Raji (cell line): ENCODE results near the gene DOCK11.

Experiments used
- POLR2A ChIP-seq: IDR thresholded peaks from 2 replicates; pipeline ENCODE4 v1.6.1; 2011; ENCODE audit warnings: low read depth, low read length, control low read depth; ENCODE audit not compliant: insufficient read depth

The DOCK11 gene

DNA sequence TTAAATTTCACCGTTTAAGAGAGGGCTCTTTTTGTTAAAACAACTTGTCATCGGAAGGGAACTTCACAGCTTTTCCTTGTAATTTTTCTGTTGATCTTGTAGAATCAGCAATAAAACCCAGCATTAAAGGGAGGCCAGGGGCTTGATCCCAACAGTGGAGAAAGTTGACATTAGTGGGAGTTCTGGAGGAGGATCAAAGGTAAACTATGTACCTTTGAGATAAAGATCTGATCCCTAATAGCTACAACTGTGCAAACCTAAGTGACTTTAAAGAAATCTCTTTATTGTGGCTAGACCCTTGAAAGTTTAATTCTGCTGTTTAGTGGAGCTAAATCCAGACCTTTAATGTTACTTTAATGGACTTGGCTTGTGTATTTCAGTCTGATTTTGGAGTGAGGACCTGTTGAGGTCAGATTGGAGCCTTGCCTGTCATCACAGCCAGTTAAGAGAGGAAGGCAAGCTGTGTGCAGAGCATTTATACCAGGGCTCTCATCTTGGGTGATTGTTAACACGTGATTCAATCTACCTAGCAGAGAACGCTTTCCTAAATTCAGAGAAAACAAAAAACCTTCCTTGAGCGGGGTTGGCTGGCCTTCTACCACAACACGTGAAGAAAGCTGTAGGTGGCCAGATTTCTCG is 1.7 kb downstream of the DOCK11 start:
- TF ChIP-seq POLR2A: peak; percentile 55; the same call in 1 of the 2 replicates

DNA sequence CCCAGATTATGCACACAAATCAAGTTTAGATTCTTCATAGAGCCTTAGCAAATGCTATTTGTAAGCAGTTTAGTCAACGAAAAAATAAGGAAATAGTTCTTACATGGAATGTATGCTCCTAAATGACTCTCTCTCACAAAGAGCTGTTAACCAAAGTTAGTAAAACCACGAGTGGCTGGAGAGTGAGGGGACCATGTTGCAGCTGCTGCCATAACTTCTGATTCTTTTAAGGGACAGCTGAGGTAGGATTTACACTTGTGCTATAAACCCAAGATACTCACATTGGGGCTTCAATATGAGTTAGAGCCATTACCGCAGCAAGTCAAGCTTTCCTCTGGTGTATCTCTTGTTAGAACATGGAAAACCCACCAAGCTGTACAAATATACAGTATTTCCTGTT is 2.7 kb downstream of the DOCK11 start:
- TF ChIP-seq POLR2A: no peak

DNA sequence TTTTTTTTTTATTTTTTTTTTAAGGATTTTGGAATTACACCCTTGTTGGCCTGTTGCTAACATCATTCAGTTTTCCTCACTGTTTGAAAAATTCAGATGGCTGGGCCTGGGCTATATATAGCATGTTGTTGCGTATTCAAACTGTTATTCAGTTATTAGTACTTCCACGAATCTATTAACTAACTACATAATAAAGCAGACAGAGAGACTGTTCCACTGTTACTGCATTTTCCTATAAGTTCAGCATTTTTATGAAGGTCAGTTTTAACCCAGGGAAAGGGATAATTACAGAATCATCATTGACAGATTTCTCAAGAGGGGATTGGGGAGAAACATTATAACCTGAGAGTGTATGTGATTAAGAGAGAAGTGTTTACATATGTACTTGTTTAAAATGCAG is 3.1 kb downstream of the DOCK11 start:
- TF ChIP-seq POLR2A: no peak

DNA sequence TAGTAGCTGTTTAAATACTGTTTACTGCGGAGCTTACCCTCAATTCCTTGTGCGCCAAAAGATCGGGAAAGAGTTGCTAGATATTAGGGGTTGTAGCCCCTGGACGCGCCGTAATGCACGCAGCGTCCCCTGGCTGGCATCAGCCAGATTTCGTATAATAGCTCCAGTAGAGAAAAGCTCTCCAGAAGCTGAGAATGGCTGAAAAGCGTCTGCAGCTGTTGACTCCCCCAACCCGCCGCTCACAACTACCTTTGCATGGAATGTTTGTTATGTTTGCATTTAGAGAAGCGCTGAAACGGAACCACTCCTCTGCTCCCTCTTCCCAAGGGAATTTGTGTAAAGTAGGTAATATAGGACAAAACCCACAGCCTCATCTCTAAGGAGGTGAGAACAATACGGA is 3.7 kb downstream of the DOCK11 start:
- no peak for TF ChIP-seq POLR2A

DNA sequence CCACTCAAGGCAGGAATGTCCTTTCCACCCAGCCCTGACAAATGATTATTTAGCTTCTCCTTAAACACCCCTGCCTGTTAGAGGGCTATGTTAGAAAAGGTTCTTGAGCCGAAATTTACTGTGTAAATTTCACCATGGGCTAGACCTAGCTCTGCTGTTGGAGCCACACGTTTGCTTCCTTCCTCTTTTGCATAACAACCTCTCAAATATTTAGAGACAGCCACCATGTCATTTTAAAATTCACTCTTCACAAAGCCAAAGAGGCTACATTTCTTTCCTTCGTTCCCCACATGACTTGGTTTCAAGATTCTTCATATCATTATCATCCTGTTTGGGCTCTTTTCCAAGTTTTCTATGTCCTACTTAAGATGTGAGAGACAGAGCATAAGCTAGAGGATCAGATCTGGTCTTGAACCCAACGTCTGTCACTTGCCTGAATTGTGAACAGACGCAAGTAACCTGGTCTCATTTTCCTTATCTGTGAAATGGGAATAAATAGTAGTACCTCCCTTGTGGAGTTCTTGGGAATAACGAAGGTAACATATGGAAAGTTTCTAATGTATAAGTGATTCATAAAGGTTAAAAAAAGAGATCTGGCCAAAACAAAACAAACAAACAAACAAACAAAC is 6.7 kb downstream of the DOCK11 start:
- TF ChIP-seq POLR2A: no peak

DNA sequence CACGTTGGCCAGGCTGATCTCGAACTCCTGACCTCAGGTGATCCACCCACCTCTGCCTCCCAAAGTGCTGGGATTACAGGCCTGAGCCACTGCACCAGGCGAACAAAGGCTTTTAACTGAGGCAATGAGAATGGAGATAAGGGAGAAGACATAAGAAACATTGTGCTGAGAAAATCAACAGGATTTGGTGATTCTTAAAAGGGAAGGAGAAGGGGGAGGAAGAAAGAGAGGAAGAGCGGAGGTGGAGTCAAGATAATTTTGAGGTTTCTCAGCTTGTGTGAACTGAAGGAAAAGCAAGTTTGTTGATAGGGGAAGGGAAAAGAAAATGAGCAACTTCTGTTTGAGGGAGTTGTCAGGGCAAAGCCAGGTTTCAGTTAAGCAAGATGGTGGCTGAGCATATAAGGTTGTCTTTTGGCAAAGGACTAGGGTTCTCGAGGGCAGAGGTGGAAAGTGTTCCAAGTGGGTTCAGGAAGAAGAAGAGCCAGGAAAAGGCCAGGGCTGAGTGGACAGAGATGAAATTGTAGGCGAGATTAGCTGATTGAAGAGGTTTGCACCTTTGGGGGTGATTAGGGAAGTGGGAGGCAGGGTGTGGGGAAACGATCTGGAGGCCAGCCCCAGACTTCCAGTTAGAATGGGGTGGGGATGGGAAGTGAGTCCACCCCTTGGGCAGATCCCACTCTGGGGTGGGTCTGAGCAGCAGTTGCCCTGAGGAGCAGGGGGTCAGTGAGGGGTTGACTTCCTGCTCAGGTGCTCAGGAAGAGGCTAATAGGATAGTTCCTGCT is 7.8 kb downstream of the DOCK11 start:
- TF ChIP-seq POLR2A: no peak

DNA sequence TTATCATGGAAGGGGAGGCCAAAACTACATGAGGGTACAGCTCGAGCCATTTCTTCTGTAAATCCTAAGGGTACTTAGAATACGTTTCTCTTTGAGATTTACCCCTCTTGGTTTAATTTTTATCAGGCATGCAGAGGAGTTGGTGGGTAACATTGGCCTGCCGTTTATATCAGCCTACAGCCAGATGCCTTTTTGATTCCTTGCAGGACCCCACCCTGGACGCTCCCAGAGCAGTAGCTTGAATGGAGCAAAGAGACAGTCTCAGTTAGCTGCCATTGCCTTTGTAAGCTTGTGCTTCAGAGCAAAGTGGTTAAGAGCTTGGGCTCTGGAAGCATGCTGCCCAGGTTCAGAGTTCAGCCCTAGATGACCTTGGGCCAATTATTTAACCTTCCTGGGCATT is 9.0 kb downstream of the DOCK11 start:
- TF ChIP-seq POLR2A: no peak

DNA sequence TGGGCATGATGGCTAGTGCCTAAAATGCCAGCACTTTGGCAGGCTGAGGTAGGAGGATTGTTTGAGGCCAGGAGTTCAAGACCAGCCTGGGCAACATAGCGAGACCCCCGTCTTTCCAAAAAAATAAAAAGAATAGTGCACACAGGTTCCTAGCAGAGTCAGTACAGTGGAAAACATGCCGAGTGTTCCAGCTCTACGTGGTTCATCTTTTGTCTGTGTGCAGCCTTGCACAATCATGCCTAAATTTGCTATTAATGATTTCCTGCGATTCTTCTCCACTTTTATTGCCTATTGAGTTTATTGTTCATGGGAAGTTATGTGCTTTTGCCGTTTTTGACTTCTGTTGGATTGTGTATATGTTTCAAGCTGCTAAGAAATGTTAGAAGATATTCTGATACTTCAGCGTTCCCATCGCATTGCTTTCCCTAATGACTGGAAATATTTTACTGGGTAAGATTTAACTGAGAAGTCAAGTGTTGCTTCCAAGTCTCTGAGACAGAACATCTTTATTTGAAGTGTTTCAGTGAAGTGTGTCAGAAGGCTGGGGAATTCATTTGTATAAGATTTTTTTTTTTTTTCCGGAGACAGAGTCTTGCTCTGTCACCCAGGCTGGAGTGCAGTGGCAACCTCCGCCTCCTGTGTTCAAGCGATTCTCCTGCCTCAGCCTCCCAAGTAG is 11.3 kb downstream of the DOCK11 start:
- TF ChIP-seq POLR2A: no peak

DNA sequence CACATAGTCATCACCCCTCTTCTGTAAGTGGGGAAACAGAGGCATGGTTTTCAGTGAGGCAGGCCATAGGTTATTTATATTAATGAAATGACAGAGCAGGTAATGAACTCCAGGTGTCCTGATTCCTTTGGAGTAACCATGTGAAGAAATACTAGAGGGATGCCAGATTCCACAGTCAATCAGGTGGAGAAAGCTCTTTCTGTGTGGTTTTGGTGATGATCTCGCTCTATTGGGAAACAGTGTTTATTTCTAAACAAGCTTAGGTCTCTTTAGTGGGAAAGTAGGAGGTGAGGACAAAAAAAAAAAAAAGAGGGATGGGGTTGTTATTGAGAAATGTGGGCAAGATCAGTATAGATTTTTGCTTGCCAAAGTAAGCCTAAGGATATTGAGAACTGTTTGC is 12.2 kb downstream of the DOCK11 start:
- TF ChIP-seq POLR2A: no peak

DNA sequence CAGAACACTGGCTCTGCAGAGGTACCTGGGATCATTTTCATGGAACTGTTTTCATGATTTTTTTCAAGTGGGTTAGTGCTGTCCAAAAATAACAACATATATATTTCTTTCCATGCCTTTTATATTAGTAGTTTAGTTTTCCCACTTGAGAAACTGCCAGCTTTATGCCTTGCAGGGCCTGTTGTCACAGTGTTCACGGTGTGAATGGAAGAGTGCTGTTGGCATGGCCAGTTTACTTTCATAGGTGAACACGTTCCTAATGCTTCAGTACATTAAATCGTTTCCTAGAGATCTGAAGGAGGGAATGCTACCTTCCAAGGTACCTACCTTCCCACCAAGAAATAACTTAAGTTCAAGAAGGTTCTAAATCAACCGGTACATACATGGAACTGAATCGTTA is 12.6 kb downstream of the DOCK11 start:
- TF ChIP-seq POLR2A: no peak

DNA sequence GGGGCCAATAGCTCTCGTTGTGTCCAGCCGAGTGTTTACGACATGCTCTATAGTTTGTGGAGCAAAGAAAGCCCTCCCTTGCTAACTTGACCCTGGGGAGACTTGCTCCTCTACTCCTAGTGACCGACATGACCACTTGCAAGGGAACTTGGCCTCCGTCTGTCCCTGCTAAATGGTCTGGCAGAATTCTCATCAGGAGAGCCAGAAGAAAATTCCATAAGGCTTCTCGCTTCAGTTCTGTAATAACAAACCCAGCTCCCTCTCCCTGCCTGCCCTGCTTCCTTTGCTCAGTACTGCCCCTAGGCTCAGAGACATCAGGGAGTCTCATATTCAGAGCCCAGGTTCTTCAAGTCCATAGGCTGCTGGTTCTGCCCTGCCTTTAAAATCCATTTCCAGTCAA is 13.0 kb downstream of the DOCK11 start:
- no peak for TF ChIP-seq POLR2A

DNA sequence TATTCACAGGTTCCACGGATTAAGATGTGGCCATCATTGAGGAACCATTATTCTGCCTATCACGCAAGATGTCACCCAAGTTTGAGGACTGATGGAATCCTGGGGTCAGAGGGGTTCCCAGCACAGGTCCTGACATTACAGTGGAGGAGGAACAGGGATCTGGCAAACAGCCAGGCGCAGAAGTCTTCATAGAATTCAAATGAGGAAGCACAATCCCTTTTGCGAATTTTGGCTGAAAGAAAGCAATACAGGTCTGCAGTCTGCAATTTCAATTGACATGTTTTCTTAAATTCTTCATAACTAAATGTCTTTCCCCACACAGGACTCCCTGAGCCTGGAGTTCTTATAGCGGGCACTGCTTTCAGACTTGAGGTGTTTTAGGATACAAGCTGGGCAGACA is 14.5 kb downstream of the DOCK11 start:
- no peak for TF ChIP-seq POLR2A

DNA sequence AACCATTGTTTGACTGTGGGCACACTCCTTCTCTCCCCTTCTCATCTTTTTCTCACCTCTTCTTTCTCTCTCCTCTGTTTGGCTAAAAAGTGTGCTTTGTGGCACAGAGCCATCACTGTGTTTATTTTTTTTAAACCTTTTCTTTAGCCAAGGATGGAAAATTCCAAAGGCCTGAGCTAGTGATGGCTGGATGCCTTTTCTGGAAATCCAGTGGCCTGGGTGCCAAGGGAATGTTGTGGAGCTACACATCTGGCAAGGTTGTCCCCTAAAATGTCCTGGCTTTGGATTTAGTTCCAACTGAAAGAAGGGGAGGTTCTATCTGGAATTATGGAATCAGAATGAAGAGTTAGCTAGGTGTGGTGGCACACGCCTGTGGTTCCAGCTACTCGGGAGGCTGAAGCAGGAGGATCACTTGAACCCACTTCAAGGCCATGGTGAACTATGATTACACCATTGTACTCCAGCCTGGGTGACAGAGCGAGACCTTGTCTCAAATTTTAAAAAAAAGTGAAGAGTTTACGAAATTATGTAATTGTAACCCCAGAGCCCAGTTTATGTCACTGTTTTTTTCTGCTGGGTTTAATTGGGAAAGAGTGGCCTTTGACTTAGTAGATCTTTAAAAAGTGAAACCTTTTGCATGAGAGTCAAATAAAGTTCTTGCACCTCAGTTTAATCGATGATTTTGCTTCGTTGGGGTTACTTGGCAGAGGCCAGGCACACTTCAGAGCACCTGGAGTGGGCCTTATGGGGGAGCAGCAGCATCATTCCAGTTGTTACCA is 17.7 kb downstream of the DOCK11 start:
- no peak for TF ChIP-seq POLR2A

DNA sequence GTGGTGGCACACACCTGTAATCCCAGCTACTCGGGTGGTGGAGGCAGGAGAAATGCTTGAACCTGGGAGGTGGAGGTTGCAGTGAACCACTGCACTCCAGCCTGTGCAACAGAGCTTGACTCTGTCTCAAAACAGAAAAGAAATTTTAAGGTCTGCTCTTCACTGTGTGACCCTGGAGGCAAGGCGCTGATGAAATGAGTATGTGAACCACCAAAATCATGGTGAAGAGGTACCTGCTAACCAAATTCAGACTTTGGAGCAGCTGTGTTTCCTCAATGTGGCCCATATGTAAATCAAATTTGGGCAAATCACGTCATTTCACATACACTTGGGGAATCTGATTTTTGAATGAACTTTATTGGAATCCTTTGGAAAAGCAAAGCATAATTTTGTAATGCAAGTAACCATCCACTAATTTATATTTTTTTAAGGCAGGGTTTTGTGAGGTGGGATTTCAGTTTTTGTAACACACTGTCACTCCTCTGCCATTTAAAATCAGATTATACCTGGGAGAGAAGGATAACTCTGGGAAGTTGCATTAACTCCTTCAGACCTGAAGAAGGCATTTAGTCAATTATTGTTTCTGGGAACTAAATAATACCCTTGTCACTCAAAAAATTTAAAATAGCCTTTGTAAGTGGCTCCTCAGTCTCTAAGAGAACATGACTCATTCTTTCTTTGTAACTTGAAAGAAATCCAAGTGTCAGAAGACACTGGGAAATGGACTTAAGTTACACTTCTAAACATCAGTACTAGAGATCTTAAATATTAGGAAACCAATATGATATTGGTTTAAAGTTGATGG is 24.0 kb downstream of the DOCK11 start:
- no peak for TF ChIP-seq POLR2A
